K562 (cell line): Measurements from ENCODE around the gene ARSA. TPM values are rescaled to one million over a fixed set of nuclear protein-coding genes. Genes with fewer than 3 reads are reported as not detected.

Source experiments
- ATAC-seq: fragments of 200-7000 bp; cut with Tn5 transposase; 3 replicates; pipeline ENCODE4 v1.9.1; 2020; ENCODE audit warnings: moderate library complexity
- BruUV-seq: library from RNA; stranded (reverse); fragments of 400-500 nt; replicated peaks from 2 replicates; lab custom pipeline; 2021; lab: Mats Ljungman, UMichigan
- CTCF ChIA-PET: fragments of 300-600 bp; formaldehyde crosslinking; extraction: SDS; loops from one replicate; lab custom pipeline; 2021; ENCODE audit warnings: low intra/inter-chr PET ratio; lab: Yijun Ruan, JAX
- POLR2A ChIA-PET: fragments of 300-600, 350-650 bp; sonication (Branson Sonifier 250); formaldehyde crosslinking; extraction: SDS; loops from one replicate; lab custom pipeline; 2021; ENCODE audit warnings: antibody characterized with exemption, inconsistent platforms; lab: Yijun Ruan, JAX
- DNase-seq, 4 experiments: peaks; one replicate each; pipeline versions ENCODE4 v3.0.0 to v3.0.0-alpha.2; 2011 to 2018; ENCODE audit warnings: low spot score in 3 of 4, mixed read lengths in 3 of 4; ENCODE audit errors: extremely low read depth in 1 of 4
- FAIRE-seq: peaks from 2 replicates; lab custom pipeline; 2011; peaks lifted over from hg19 to GRCh38; lab: Jason Lieb, UNC
- H2AFZ ChIP-seq: 2 replicates; pipeline ENCODE4 v1.6.0; 2011; ENCODE audit warnings: low read depth, low read length, control low read depth, inconsistent platforms
- H3K27ac ChIP-seq: fragments of 200-600 bp; 3 replicates; pipeline ENCODE4 v1.8.0; 2011; ENCODE audit warnings: low read depth, mild to moderate bottlenecking, control low read depth, inconsistent platforms, low read length, moderate library complexity, mixed read lengths; ENCODE audit errors: extremely low read depth
- H3K27me3 ChIP-seq, 2 experiments: fragments of 300-600 bp in 1 of 2; 2 replicates in 1 of 2; 3 replicates in 1 of 2; pipeline versions ENCODE4 v1.6.0 to v1.8.0; 2011; ENCODE audit warnings: inconsistent platforms in 2 of 2, low read length in 2 of 2, mild to moderate bottlenecking in 1 of 2, mixed read lengths in 1 of 2, moderate library complexity in 1 of 2; ENCODE audit not compliant: control insufficient read depth in 2 of 2, insufficient read depth in 2 of 2
- H3K36me3 ChIP-seq: fragments of 300-600 bp; 3 replicates; pipeline ENCODE4 v1.8.0; 2011; ENCODE audit warnings: mild to moderate bottlenecking, low read length, inconsistent platforms; ENCODE audit not compliant: control insufficient read depth, insufficient read depth
- H3K4me1 ChIP-seq, 2 experiments: fragments of 200-600 bp in 1 of 2; replicated peaks in 1 of 2; 2 replicates in 1 of 2; 3 replicates in 1 of 2; pipeline versions ENCODE4 v1.5.1 to v1.8.0; 2011; ENCODE audit warnings: inconsistent platforms in 2 of 2, low read length in 2 of 2, mild to moderate bottlenecking in 1 of 2, mixed read lengths in 1 of 2, moderate library complexity in 1 of 2; ENCODE audit not compliant: control insufficient read depth in 2 of 2, insufficient read depth in 2 of 2
- H3K4me2 ChIP-seq: 2 replicates; pipeline ENCODE4 v1.6.1; 2011; ENCODE audit warnings: low read length, control low read depth, inconsistent platforms, mixed read lengths; ENCODE audit not compliant: insufficient read depth
- H3K4me3 ChIP-seq: fragments of 200-600 bp; sonication (generic), shearing (Covaris generic); 2 replicates; pipeline ENCODE4 v1.5.1; 2016; ENCODE audit warnings: control low read depth, inconsistent platforms
- H3K79me2 ChIP-seq: fragments of 200-600 bp; 3 replicates; pipeline ENCODE4 v1.8.0; 2011; ENCODE audit warnings: low read length, inconsistent platforms; ENCODE audit not compliant: control insufficient read depth, insufficient read depth
- H3K9ac ChIP-seq, 2 experiments: 2 replicates each; pipeline versions ENCODE4 v1.6.0 to v1.6.1; 2011; ENCODE audit warnings: low read depth in 2 of 2, low read length in 2 of 2, control low read depth in 1 of 2, inconsistent platforms in 1 of 2, mild to moderate bottlenecking in 1 of 2, mixed read lengths in 1 of 2; ENCODE audit not compliant: insufficient read depth in 1 of 2
- H3K9me1 ChIP-seq: one replicate; pipeline ENCODE4 v1.6.0; 2011; ENCODE audit warnings: inconsistent platforms, mild to moderate bottlenecking, low read length, moderate library complexity; ENCODE audit not compliant: control insufficient read depth, insufficient read depth
- H3K9me3 ChIP-seq: replicated peaks from 2 replicates; pipeline ENCODE4 v1.5.1; 2011; ENCODE audit warnings: low read depth, low read length, inconsistent platforms; ENCODE audit not compliant: control insufficient read depth, insufficient read depth
- H4K20me1 ChIP-seq: replicated peaks from 2 replicates; pipeline ENCODE4 v1.6.1; 2011; ENCODE audit warnings: low read length, inconsistent platforms, mixed read lengths; ENCODE audit not compliant: control insufficient read depth, insufficient read depth
- CHD1 ChIP-seq: fragments of 200-600 bp; sonication (generic); IDR thresholded peaks from one replicate; pipeline ENCODE4 v1.6.1; 2012; ENCODE audit warnings: mild to moderate bottlenecking, moderate library complexity, low read length, inconsistent platforms
- HLTF ChIP-seq: fragments of 450-650 bp; IDR thresholded peaks from 2 replicates; pipeline ENCODE4 v1.6.1; 2016
- HMGN3 ChIP-seq: IDR thresholded peaks from 2 replicates; pipeline ENCODE4 v1.6.1; 2011; ENCODE audit warnings: borderline replicate concordance, low read depth, mild to moderate bottlenecking, mixed read lengths, low read length; ENCODE audit not compliant: insufficient read length; ENCODE audit errors: extremely low read depth
- KLF1 ChIP-seq: fragments of 450-650 bp; IDR thresholded peaks from 2 replicates; pipeline ENCODE4 v1.6.1; 2016; ENCODE audit warnings: missing genetic modification characterization, missing compliant biosample characterization
- PRMT5 ChIP-seq: sonication (generic); formaldehyde crosslinking; IDR thresholded peaks from 2 replicates; pipeline ENCODE4 v1.5.0; 2020; ENCODE audit warnings: missing genetic modification reagents
- PTRF ChIP-seq: fragments of 450-650 bp; IDR thresholded peaks from 2 replicates; pipeline ENCODE4 v1.6.1; 2016; ENCODE audit warnings: mild to moderate bottlenecking, missing genetic modification characterization, missing compliant biosample characterization
- PTTG1 ChIP-seq: fragments of 450-650 bp; IDR thresholded peaks from 2 replicates; pipeline ENCODE4 v1.6.1; 2016; ENCODE audit warnings: low read depth, mild to moderate bottlenecking, missing genetic modification characterization, missing compliant biosample characterization
- SIX5 ChIP-seq, 2 experiments: IDR thresholded peaks; 2 replicates each; pipeline ENCODE4 v1.6.1; 2011; ENCODE audit warnings: low read length in 2 of 2, borderline replicate concordance in 1 of 2, low read depth in 1 of 2, mild to moderate bottlenecking in 1 of 2, moderate library complexity in 1 of 2; ENCODE audit not compliant: insufficient read depth in 1 of 2
- SMAD4 ChIP-seq: fragments of 250-450 bp; sonication (Bioruptor Pico); conservative IDR thresholded peaks from 2 replicates; pipeline ENCODE4 v1.8.0; 2021; ENCODE audit warnings: inconsistent platforms, mild to moderate bottlenecking, moderate library complexity
- SMC3 ChIP-seq: conservative IDR thresholded peaks from 2 replicates; pipeline ENCODE4 v1.6.1; 2011; ENCODE audit warnings: low read depth, low read length, improper control_type of control experiment; ENCODE audit not compliant: insufficient read depth
- WGBS: fragments of 100-300 bp; shearing (Covaris generic); methylation state at CpG from one replicate; pipeline ENCODE4 v1.1.6; 2016; ENCODE audit warnings: low coverage, mixed read lengths; ENCODE audit not compliant: insufficient coverage; ENCODE audit errors: missing lambda C conversion rate; 5-methylcytosine and 5-hydroxymethylcytosine counted together
- in situ Hi-C: fragments of 300-500 bp; cut with MboI; formaldehyde crosslinking; loops from 4 replicates; pipeline ENCODE4 v1.15.0; 2018; ENCODE audit warnings: inconsistent platforms, mixed read lengths
- intact Hi-C: fragments of 100-400 bp; cut with micrococcal nuclease; formaldehyde crosslinking; loops from 2 replicates; pipeline ENCODE4 v1.14.2; 2022
- polyA plus RNA-seq, 8 experiments: library from polyadenylated mRNA; depleted of rRNA in 4 of 8; stranded (reverse) in 5 of 8; unstranded in 3 of 8; fragments of >200 nt; fragmentation: Nextera tagmentation in 2 of 8; fragmentation: Illumina TruSeq in 1 of 8; extraction: Ambion mirVana in 2 of 8; extraction: Trizol in 1 of 8; gene quantifications; 2 replicates each; pipeline versions ENCODE4 v1.2.1 to v1.2.3, GENCODE V29; 2011 to 2014; ENCODE audit warnings: inconsistent platforms in 1 of 8, missing spikeins in 1 of 8
- total RNA-seq, 7 experiments: library from RNA; depleted of rRNA in 6 of 7; stranded (reverse); fragments of >200 nt in 6 of 7; fragmentation: Illumina TruSeq in 2 of 7; extraction: Trizol in 2 of 7; gene quantifications; 2 replicates each; pipeline versions ENCODE4 v1.2.1 to v1.2.3, GENCODE V29; 2011 to 2021; ENCODE audit warnings: low replicate concordance in 1 of 7
- TF ChIP-seq, protein P1 (sequence below): sonication (generic); formaldehyde crosslinking; IDR thresholded peaks from 2 replicates; pipeline ENCODE4 v1.8.0; 2022; ENCODE audit warnings: mild to moderate bottlenecking, missing genetic modification reagents
- TF ChIP-seq, protein P2 (sequence below): fragments of 250-450 bp; sonication (Bioruptor Pico); IDR thresholded peaks from 2 replicates; pipeline ENCODE4 v1.8.0; 2021; ENCODE audit warnings: moderate library complexity, mild to moderate bottlenecking, inconsistent platforms
- TF ChIP-seq, protein P3 (sequence below): fragments of 450-650 bp; IDR thresholded peaks from 2 replicates; pipeline ENCODE4 v1.6.1; 2016; ENCODE audit warnings: low read depth, mild to moderate bottlenecking, moderate library complexity

ARSA gene
- total and polyA plus RNA-seq, 9 of the 15 experiments (the other 6 are each of a cell fraction or from before 2014, with no cell fraction given) = 0.32 to 10.9 (median 1.8) TPM; not detected in 1

DNA sequence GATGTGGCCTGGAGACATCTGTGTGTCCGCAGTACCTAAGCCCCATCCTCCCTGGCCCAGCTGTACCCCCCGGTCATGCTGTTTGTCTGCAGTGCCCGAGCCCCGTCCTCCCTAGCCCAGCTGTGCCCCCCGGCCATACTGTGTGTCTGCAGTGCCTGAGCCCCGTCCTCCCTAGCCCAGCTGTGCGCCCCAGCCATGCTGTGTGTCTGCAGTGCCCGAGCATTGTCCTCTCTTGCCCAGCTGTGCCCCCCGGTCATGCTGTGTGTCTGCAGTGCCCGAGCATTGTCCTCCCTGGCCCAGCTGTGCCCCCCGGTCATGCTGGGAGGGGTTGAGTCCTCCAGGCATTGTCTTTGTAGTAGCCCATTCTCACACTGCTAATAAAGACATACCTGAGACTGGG lies 7.6 kb upstream of the ARSA start:
- no peaks in the 10 kb centered on the region for H3K36me3 ChIP-seq
- H3K79me2 ChIP-seq = no peaks in the 10 kb centered on the region
- H3K4me2 ChIP-seq = no peak overlapping the region
- H3K9me3 ChIP-seq = no peaks in the 10 kb centered on the region
- ChIA-PET POLR2A (no interaction called here), CTCF (no interaction called here)
- H3K9ac ChIP-seq = no peak overlapping the region
- WGBS = 0% methylated on average over 6 of the region's 11 CpGs
- no peaks in the 10 kb centered on the region for H4K20me1 ChIP-seq
- peaks cover 2 to 18% of the 10 kb centered on the region in 2 experiments; a peak in 4 of 5 replicates for H3K27me3 ChIP-seq
- H3K9me1 ChIP-seq = no peaks in the 10 kb centered on the region
- H3K4me1 ChIP-seq = no peaks in the 10 kb centered on the region; a peak in 1 of 5 replicates
- TF ChIP-seq, protein P1, sequence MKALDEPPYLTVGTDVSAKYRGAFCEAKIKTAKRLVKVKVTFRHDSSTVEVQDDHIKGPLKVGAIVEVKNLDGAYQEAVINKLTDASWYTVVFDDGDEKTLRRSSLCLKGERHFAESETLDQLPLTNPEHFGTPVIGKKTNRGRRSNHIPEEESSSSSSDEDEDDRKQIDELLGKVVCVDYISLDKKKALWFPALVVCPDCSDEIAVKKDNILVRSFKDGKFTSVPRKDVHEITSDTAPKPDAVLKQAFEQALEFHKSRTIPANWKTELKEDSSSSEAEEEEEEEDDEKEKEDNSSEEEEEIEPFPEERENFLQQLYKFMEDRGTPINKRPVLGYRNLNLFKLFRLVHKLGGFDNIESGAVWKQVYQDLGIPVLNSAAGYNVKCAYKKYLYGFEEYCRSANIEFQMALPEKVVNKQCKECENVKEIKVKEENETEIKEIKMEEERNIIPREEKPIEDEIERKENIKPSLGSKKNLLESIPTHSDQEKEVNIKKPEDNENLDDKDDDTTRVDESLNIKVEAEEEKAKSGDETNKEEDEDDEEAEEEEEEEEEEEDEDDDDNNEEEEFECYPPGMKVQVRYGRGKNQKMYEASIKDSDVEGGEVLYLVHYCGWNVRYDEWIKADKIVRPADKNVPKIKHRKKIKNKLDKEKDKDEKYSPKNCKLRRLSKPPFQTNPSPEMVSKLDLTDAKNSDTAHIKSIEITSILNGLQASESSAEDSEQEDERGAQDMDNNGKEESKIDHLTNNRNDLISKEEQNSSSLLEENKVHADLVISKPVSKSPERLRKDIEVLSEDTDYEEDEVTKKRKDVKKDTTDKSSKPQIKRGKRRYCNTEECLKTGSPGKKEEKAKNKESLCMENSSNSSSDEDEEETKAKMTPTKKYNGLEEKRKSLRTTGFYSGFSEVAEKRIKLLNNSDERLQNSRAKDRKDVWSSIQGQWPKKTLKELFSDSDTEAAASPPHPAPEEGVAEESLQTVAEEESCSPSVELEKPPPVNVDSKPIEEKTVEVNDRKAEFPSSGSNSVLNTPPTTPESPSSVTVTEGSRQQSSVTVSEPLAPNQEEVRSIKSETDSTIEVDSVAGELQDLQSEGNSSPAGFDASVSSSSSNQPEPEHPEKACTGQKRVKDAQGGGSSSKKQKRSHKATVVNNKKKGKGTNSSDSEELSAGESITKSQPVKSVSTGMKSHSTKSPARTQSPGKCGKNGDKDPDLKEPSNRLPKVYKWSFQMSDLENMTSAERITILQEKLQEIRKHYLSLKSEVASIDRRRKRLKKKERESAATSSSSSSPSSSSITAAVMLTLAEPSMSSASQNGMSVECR (CRISPR knock-in tag) = no peak
- no peak for TF ChIP-seq PRMT5
- TF ChIP-seq HMGN3 = no peak
- no peak for TF ChIP-seq CHD1
- TF ChIP-seq, protein P2, sequence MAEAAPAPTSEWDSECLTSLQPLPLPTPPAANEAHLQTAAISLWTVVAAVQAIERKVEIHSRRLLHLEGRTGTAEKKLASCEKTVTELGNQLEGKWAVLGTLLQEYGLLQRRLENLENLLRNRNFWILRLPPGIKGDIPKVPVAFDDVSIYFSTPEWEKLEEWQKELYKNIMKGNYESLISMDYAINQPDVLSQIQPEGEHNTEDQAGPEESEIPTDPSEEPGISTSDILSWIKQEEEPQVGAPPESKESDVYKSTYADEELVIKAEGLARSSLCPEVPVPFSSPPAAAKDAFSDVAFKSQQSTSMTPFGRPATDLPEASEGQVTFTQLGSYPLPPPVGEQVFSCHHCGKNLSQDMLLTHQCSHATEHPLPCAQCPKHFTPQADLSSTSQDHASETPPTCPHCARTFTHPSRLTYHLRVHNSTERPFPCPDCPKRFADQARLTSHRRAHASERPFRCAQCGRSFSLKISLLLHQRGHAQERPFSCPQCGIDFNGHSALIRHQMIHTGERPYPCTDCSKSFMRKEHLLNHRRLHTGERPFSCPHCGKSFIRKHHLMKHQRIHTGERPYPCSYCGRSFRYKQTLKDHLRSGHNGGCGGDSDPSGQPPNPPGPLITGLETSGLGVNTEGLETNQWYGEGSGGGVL (CRISPR knock-in tag) = no peak
- TF ChIP-seq SMAD4 (CRISPR knock-in tag) = no peak
- TF ChIP-seq PTRF (tag) = no peak
- TF ChIP-seq, protein P3, sequence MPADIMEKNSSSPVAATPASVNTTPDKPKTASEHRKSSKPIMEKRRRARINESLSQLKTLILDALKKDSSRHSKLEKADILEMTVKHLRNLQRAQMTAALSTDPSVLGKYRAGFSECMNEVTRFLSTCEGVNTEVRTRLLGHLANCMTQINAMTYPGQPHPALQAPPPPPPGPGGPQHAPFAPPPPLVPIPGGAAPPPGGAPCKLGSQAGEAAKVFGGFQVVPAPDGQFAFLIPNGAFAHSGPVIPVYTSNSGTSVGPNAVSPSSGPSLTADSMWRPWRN = no peak
- no peak for TF ChIP-seq KLF1 (tag)
- TF ChIP-seq PTTG1 (tag) = no peak
- no peak for TF ChIP-seq SMC3
- TF ChIP-seq HLTF = no peak
- TF ChIP-seq SIX5 (IDR thresholded peaks at IDR 0.05; ENCODE audit: borderline replicate concordance in 1 of 2, insufficient read depth in 1 of 2, low read depth in 1 of 2, low read length in 2 of 2) = no peak
- no peak for DNase-seq
- ATAC-seq = no peak
- no peak overlapping the region for H2AFZ ChIP-seq
- no TSS peak for BruUV-seq
- H3K4me3 ChIP-seq = no peak overlapping the region
- FAIRE-seq = no peak
- in situ Hi-C loops (no loop called here), intact Hi-C loops (no loop called here)
- no peak overlapping the region for H3K27ac ChIP-seq
